Central memory CD8-positive, alpha-beta T cell (primary cell): Measurements from ENCODE around the gene TEX13D.
A peak's percentile ranks its signal among the peaks of the same experiment; 100 is the strongest.
"Not testable (repeated sequence)": the region's sequence is repeated elsewhere in the genome, so short reads cannot be mapped to it uniquely, and the experiment has no call there.

ENCODE experiments used
- ATAC-seq: fragments of 150-1000 bp; cut with Tn5 transposase; replicated peaks from 2 replicates; pipeline ENCODE4 v1.10.0; 2022; ENCODE audit warnings: mild to moderate bottlenecking, moderate FRiP score, moderate number of reproducible peaks; ENCODE audit not compliant: poor library complexity, severe bottlenecking; ENCODE audit errors: extremely low read depth
- DNase-seq, 2 donors: peaks; one replicate each; pipeline ENCODE4 v3.0.0; 2021; ENCODE audit warnings: low spot score in 2 of 2
- H3K27ac Mint-ChIP-seq: one replicate; pipeline ENCODE4 v1.8.0; 2022; ENCODE audit warnings: low read depth, mild to moderate bottlenecking, moderate library complexity, mixed read lengths
- H3K27me3 Mint-ChIP-seq: one replicate; pipeline ENCODE4 v1.8.0; 2022; ENCODE audit warnings: mixed read lengths
- H3K36me3 Mint-ChIP-seq: one replicate; pipeline ENCODE4 v1.8.0; 2022; ENCODE audit warnings: mild to moderate bottlenecking, moderate library complexity, mixed read lengths; ENCODE audit not compliant: insufficient read depth
- H3K4me1 Mint-ChIP-seq: one replicate; pipeline ENCODE4 v1.8.0; 2022; ENCODE audit warnings: mixed read lengths
- H3K4me3 Mint-ChIP-seq: one replicate; pipeline ENCODE4 v1.8.0; 2022; ENCODE audit warnings: mild to moderate bottlenecking, moderate library complexity, mixed read lengths
- H3K9me3 Mint-ChIP-seq: one replicate; pipeline ENCODE4 v1.8.0; 2022; ENCODE audit warnings: mixed read lengths

TEX13D gene

GRCh38 chrX:124332481-124333424 lies at the start of gene TEX13D:
Gene TEX13D (plus strand): TSS chrX:124332660. CDS start chrX:124332918, 258 bp downstream.
- H3K4me3 Mint-ChIP-seq, result no peak within 1 kb of the TSS
- no peaks in the 10 kb centered on the region for H3K9me3 Mint-ChIP-seq
- DNase-seq, result no peak
- no peak for ATAC-seq
- H3K27ac Mint-ChIP-seq, result no peak within 1 kb of the TSS
- no peaks in the 10 kb centered on the region for H3K36me3 Mint-ChIP-seq
- H3K27me3 Mint-ChIP-seq, result no peaks in the 10 kb centered on the region
- peaks cover 43% of the 10 kb centered on the region for H3K4me1 Mint-ChIP-seq

GRCh38 chrX:124289443-124289842 lies 43.0 kb upstream of the TEX13D start:
- ATAC-seq (no peak), DNase-seq (no peak)
- Mint-ChIP-seq H3K9me3 (no peaks in the 10 kb centered on the region), H3K36me3 (no peaks in the 10 kb centered on the region), H3K27me3 (no peaks in the 10 kb centered on the region), H3K27ac (no peak overlapping the region), H3K4me3 (no peak overlapping the region), H3K4me1 (no peaks in the 10 kb centered on the region)

DNA sequence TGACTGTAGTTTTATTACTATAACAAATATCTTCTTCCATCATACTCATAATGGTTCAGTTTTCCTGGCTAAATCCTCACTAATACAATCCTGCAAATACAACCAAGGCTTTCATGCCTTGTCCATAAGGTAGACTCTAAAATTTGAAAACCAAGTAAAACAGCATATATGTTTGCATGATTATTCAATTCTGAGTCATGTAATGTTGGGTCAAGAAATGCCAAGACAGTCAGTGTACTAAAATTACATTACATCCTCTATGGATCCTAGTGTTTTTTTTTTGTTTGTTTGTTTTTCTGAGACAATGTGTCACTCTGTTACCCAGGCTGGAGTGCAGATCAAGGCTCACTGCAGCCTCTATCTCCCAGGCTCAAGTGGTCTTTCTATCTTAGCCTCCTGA lies 38.6 kb upstream of the TEX13D start:
- H3K9me3 Mint-ChIP-seq, result no peaks in the 10 kb centered on the region
- ATAC-seq, result no peak
- DNase-seq, result no peak
- peaks cover 2% of the 10 kb centered on the region for H3K36me3 Mint-ChIP-seq
- H3K27ac Mint-ChIP-seq, result no peak overlapping the region
- H3K4me3 Mint-ChIP-seq, result no peak overlapping the region
- H3K4me1 Mint-ChIP-seq, result no peaks in the 10 kb centered on the region
- no peaks in the 10 kb centered on the region for H3K27me3 Mint-ChIP-seq

GRCh38 chrX:124299323-124299722 lies 33.1 kb upstream of the TEX13D start:
- not testable (repeated sequence) for H3K36me3 Mint-ChIP-seq, H3K9me3 Mint-ChIP-seq, H3K27ac Mint-ChIP-seq, H3K27me3 Mint-ChIP-seq, H3K4me3 Mint-ChIP-seq, DNase-seq, ATAC-seq
- H3K4me1 Mint-ChIP-seq, result peaks cover 16% of the 10 kb centered on the region

DNA sequence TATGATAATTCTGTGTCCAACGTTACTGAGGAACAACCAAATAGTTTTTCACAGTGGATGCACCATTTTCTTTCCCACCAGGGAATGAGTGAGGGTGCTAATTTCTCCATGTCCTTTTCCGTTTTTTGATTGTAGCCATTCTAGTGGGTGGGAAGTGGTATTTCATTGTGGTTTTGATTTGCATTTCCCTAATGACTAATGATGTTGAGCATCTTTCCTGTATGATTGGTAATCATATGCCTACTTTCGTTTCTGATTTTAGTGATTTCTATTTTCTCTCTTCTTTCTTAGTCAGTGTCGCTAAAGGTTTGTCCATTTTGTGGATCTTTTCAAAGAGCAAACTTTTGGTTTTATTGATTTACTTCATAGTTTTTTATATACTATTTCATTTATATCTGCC lies 32.1 kb upstream of the TEX13D start:
- H3K27ac Mint-ChIP-seq, result peak overlapping the region; percentile 93
- peak; percentile 70 for ATAC-seq
- H3K9me3 Mint-ChIP-seq, result no peaks in the 10 kb centered on the region
- H3K4me1 Mint-ChIP-seq, result peaks cover 22% of the 10 kb centered on the region
- H3K27me3 Mint-ChIP-seq, result no peaks in the 10 kb centered on the region
- H3K4me3 Mint-ChIP-seq, result peak overlapping the region; percentile 78
- no peak for DNase-seq
- H3K36me3 Mint-ChIP-seq, result peaks cover 7% of the 10 kb centered on the region

DNA sequence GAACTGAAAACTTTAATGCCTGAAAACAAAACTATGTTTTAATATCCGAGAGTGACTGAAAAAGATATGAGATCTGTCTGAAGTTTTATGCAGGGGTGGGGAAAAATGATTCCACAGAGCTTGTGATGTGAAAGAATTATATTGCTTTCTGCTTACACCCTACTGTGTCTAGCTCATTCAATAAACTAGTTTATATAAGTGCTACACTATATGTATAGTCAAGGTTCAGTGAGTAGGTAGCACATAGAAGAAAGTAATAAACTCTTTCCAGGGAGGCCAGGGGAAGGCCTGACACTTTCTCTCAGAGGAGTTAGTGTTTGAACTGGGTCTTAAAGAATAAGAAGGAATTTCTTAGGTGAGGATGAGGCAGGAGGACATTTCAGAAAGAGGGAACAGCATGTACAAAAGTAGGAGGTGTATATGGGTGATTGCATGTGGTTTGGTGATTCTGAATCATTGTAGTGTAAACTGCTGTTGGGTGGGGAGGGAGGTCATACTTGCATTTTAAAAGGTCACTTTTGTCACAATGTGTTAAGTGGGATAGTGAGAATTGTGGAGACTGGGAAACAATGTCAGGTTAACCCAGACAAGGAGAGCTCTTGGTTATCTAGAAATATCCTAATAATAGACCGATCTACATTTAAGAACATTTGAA lies 25.1 kb upstream of the TEX13D start:
- Mint-ChIP-seq H3K9me3 (no peaks in the 10 kb centered on the region), H3K36me3 (peaks cover 5% of the 10 kb centered on the region), H3K27me3 (no peaks in the 10 kb centered on the region), H3K27ac (peak overlapping the region; percentile 59), H3K4me1 (peaks cover 37% of the 10 kb centered on the region), H3K4me3 (no peak overlapping the region)
- no peak for ATAC-seq
- no peak for DNase-seq

GRCh38 chrX:124325732-124326131 lies 6.7 kb upstream of the TEX13D start:
- Mint-ChIP-seq H3K27me3 (no peaks in the 10 kb centered on the region), H3K4me3 (no peak overlapping the region), H3K36me3 (no peaks in the 10 kb centered on the region), H3K27ac (no peak overlapping the region), H3K9me3 (no peaks in the 10 kb centered on the region), H3K4me1 (peaks cover 22% of the 10 kb centered on the region)
- ATAC-seq, result no peak
- DNase-seq, result no peak

DNA sequence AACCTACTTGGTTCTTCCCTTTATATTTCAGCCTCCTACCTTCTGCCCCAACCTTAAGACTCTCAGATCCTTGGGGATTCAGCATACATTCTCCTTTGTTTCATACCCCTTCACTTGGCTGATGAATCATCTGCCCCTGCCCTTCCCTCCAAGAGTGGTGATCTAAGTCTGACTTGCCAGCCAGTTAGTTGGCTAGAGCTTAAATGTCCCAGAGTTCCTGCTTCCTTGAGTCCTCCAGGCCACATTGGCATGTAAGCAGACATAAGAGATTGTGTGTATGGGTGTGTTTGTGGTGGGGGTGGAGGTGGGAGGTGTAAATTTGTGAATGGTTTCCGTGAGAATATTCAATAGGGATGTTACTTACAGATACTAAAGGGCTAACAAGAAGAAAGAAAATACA lies 3.7 kb upstream of the TEX13D start:
- Mint-ChIP-seq H3K9me3 (no peaks in the 10 kb centered on the region), H3K36me3 (no peaks in the 10 kb centered on the region), H3K27me3 (no peaks in the 10 kb centered on the region), H3K4me3 (no peak overlapping the region), H3K27ac (no peak overlapping the region), H3K4me1 (peaks cover 27% of the 10 kb centered on the region)
- DNase-seq, result no peak
- no peak for ATAC-seq

DNA sequence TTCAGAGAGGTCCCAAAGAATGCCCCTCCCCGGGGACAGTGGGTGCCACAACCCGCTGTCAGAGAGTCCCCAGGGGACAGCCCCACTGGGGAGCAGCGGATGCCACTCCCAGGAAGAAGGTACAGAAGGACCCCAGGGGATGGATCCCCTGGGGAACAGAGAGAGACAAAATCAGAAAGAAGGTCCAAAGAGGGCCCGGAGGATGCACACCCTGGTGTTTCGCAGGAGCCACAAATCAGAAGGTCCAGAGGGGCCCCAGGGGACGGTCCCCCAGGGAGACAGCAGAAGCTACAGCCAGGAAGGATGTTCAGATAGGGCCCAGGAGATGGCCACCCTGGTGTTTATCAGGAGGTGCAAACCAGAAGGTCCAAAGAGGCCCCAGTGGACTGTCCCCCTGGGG lies 1.4 kb downstream of the TEX13D start:
- DNase-seq (no peak), ATAC-seq (no peak)
- Mint-ChIP-seq H3K4me1 (peaks cover 39% of the 10 kb centered on the region), H3K27me3 (no peaks in the 10 kb centered on the region), H3K9me3 (no peaks in the 10 kb centered on the region), H3K4me3 (no peak overlapping the region), H3K27ac (no peak overlapping the region), H3K36me3 (no peaks in the 10 kb centered on the region)

DNA sequence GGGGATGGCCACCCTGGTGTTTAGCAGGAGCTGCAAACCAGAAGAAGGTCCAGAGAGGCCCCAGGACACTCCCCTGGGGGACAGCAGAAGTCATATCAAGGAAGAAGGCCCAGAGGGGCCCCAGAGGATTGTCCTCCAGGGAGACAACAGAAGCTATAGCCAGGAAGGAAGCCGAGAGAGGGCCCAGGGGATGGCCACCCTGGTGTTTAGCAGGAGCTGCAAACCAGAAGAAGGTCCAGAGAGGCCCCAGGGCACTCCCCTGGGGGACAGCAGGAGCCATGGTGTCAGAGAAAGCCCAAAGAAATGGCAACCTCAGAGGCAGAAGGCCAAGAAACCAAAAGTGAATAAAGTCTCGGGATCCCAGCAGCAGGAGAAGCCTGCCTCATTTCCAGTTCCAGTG lies 2.1 kb downstream of the TEX13D start:
- H3K4me1 Mint-ChIP-seq, result peaks cover 38% of the 10 kb centered on the region
- not testable (repeated sequence) for H3K27me3 Mint-ChIP-seq, ATAC-seq, H3K36me3 Mint-ChIP-seq, DNase-seq, H3K9me3 Mint-ChIP-seq, H3K27ac Mint-ChIP-seq, H3K4me3 Mint-ChIP-seq

DNA sequence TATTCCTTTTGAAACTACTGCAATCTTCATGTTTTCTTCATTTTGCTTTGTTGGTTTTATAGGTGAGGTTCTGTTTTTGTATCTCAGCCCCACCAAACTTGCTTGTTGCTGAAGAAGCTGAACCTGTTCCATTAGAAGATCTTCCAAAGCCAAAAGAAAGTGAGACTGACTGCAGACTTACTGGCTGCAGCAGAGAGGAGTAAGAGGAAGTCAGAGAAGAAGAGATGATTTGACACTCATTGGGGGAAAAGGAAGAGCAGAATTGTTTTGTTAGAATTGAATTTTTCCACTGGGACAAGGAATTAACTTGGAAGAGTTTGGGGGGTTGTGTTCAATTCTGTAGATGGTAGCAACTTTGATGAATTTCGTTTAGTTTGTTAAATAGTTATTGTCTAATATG lies 3.1 kb downstream of the TEX13D start:
- no peak for DNase-seq
- Mint-ChIP-seq H3K27ac (peak overlapping the region; percentile 52), H3K4me1 (peaks cover 33% of the 10 kb centered on the region), H3K36me3 (no peaks in the 10 kb centered on the region), H3K27me3 (no peaks in the 10 kb centered on the region), H3K4me3 (peak overlapping the region; percentile 10), H3K9me3 (no peaks in the 10 kb centered on the region)
- ATAC-seq, result no peak

GRCh38 chrX:124337916-124338315 lies 5.5 kb downstream of the TEX13D start:
- H3K36me3 Mint-ChIP-seq, result peaks cover 3% of the 10 kb centered on the region
- H3K4me3 Mint-ChIP-seq, result no peak overlapping the region
- H3K4me1 Mint-ChIP-seq, result peaks cover 40% of the 10 kb centered on the region
- DNase-seq, result no peak
- H3K27ac Mint-ChIP-seq, result no peak overlapping the region
- H3K27me3 Mint-ChIP-seq, result no peaks in the 10 kb centered on the region
- no peaks in the 10 kb centered on the region for H3K9me3 Mint-ChIP-seq
- ATAC-seq, result no peak
